Measurements from ENCODE around the gene BBS12. TPM values are rescaled to one million over a fixed set of nuclear protein-coding genes. Genes with fewer than 3 reads are reported as not detected.

The BBS12 gene
- polyA plus RNA-seq, 2 of the 4 experiments (the other 2 are of a cell fraction) = 3.2 to 3.4 TPM

GRCh38 chr4:122686691-122687090 is 45.8 kb upstream of the BBS12 start (continued):
- TF ChIP-seq ZFP36 (IDR thresholded peaks at IDR 0.05; ENCODE audit: borderline replicate concordance, partially characterized antibody) = no peak
- TF ChIP-seq SREBF2 (IDR thresholded peaks at IDR 0.05) = no peak

GRCh38 chr4:122687531-122688061 is 44.9 kb upstream of the BBS12 start:
- ATAC-seq (no peak), DNase-seq (ENCODE audit: low read depth in 1 of 2, low spot score in 1 of 2) (no peak), FAIRE-seq (no peak)
- ChIA-PET CTCF (interaction anchor here (0.8 to 1.2 kb wide), 2 partner anchors 13 to 29 kb away, joined by 3 to 4 read pairs; no protein-coding TSS in a partner anchor), POLR2A (no interaction called here)
- Histone ChIP-seq H3K4me2 (no peak overlapping the region), H3K4me3 (no peak overlapping the region), H3K9me3 (0 out of 3 replicates have a peak, but pooled peaks cover 3% of the 10 kb centered on the region), H3K27ac (no peak overlapping the region), H3K4me1 (no peaks in the 10 kb centered on the region)
- WGBS (ENCODE audit: missing lambda C conversion rate) = 42% methylated on average over 2 of the region's 2 CpGs
- TF ChIP-seq HDAC2 (IDR thresholded peaks at IDR 0.05) (no peak), RNF2 (IDR thresholded peaks at IDR 0.05; ENCODE audit: borderline replicate concordance, low read depth) (no peak), NPAS2 (CRISPR knock-in tag; IDR thresholded peaks at IDR 0.05; ENCODE audit: borderline replicate concordance) (no peak), CBX8 (IDR thresholded peaks at IDR 0.05) (no peak)

GRCh38 chr4:122688529-122689140 is 43.9 kb upstream of the BBS12 start:
- H3K4me2 ChIP-seq = no peak overlapping the region
- POLR2A ChIA-PET = no interaction called here
- WGBS (ENCODE audit: missing lambda C conversion rate) = 65% methylated on average over 9 of the region's 9 CpGs
- TF ChIP-seq HDAC2 (IDR thresholded peaks at IDR 0.05) (no peak), CHD4 (IDR thresholded peaks at IDR 0.05; ENCODE audit: borderline replicate concordance) (no peak), PHF8 (IDR thresholded peaks at IDR 0.05; ENCODE audit: borderline replicate concordance, low read depth) (no peak), FOXS1 (CRISPR knock-in tag; IDR thresholded peaks at IDR 0.05) (no peak), MAX (IDR thresholded peaks at IDR 0.05) (no peak), HEYL (CRISPR knock-in tag; IDR thresholded peaks at IDR 0.05) (no peak), HOXA7 (CRISPR knock-in tag; IDR thresholded peaks at IDR 0.05) (no peak), RNF2 (IDR thresholded peaks at IDR 0.05; ENCODE audit: borderline replicate concordance, low read depth) (no peak)
- 0 out of 3 replicates have a peak, but pooled peaks cover 3% of the 10 kb centered on the region for H3K9me3 ChIP-seq
- no peak for ATAC-seq
- CTCF ChIA-PET = interaction anchor here (1.2 kb wide), 1 partner anchor 12 kb away, joined by 4 read pairs; no protein-coding TSS in a partner anchor
- no peak overlapping the region for H3K27ac ChIP-seq
- no peak overlapping the region for H3K4me3 ChIP-seq
- FAIRE-seq = no peak
- no peak for DNase-seq (ENCODE audit: low read depth in 1 of 2, low spot score in 1 of 2)
- no peaks in the 10 kb centered on the region for H3K4me1 ChIP-seq

- Histone ChIP-seq H3K4me1 (no peaks in the 10 kb centered on the region), H3K9me3 (no peaks in the 10 kb centered on the region), H3K27ac (no peak overlapping the region), H3K4me3 (no peak overlapping the region), H3K4me2 (no peak overlapping the region)
- no peak for FAIRE-seq
- no peak for TF ChIP-seq POLR2AphosphoS2 (conservative IDR thresholded peaks at IDR 0.05; ENCODE audit: low read length)
- no peak for TF ChIP-seq MYC (IDR thresholded peaks at IDR 0.05; ENCODE audit: borderline replicate concordance, low read length)
- TF ChIP-seq GATA3 (IDR thresholded peaks at IDR 0.05; ENCODE audit: borderline replicate concordance) = no peak
- TF ChIP-seq ATOH8 (CRISPR knock-in tag; IDR thresholded peaks at IDR 0.05; ENCODE audit: low read depth) = no peak
- POLR2A ChIA-PET = no interaction called here
- no peak for ATAC-seq
- CTCF ChIA-PET = no interaction called here
- no peak for DNase-seq (ENCODE audit: low read depth in 1 of 2, low spot score in 1 of 2)
Observed at GRCh38 chr4:122689972-122690371, 42.5 kb upstream of the BBS12 start.

- ATAC-seq (no peak), FAIRE-seq (no peak), DNase-seq (ENCODE audit: low read depth in 1 of 2, low spot score in 1 of 2) (no peak)
- TF ChIP-seq ZC3H11A (IDR thresholded peaks at IDR 0.05) = no peak
- Histone ChIP-seq H3K4me3 (no peak overlapping the region), H3K4me2 (no peak overlapping the region), H3K4me1 (no peaks in the 10 kb centered on the region), H3K9me3 (no peaks in the 10 kb centered on the region), H3K27ac (no peak overlapping the region)
- ChIA-PET POLR2A (no interaction called here), CTCF (no interaction called here)
- 47% methylated on average over 4 of the region's 4 CpGs for WGBS (ENCODE audit: missing lambda C conversion rate)
Observed at GRCh38 chr4:122691988-122692387, 40.5 kb upstream of the BBS12 start.
